ENCODE measurements around the gene MRPL33. TPM values are rescaled to one million over a fixed set of nuclear protein-coding genes. Genes with fewer than 3 reads are reported as not detected.
A peak's percentile ranks its signal among the peaks of the same experiment; 100 is the strongest.

MRPL33 gene
- total and polyA plus RNA-seq, 2 of the 13 experiments (the other 11 are each of a cell fraction or from before 2014, with no cell fraction given): 69.7 to 218 TPM

DNA sequence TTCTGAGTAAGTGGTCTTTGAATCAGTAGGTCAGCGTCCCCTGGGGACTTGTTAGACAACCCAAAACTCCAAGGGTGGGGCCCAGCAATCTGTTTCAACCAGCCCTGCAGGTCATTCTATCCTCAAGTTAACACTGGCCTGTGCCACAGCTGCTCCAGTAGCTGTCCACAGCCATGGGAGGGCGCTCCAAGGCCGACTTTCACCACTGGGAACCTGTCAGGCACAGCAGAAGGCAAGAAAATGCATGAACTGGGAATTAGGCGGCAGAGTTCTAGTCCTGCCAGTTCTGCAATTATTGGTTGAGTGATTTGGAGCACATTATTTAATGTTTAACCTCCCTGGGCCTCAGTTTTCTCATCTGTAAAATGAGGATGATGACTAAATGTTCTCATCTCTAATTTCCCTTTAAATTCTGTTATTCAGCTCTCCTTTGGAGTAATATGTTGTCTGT lies 17.4 kb upstream of the MRPL33 start (continued):
- no peak for TF ChIP-seq SRF (IDR thresholded peaks at IDR 0.05; ENCODE audit: low read depth, low read length)
- TF ChIP-seq, protein P1, sequence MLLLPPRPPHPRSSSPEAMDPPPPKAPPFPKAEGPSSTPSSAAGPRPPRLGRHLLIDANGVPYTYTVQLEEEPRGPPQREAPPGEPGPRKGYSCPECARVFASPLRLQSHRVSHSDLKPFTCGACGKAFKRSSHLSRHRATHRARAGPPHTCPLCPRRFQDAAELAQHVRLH (CRISPR knock-in tag; IDR thresholded peaks at IDR 0.05; ENCODE audit: borderline replicate concordance, low read depth): peak; percentile 89; the same call in 1 of the 2 replicates
- TF ChIP-seq KLF16 (CRISPR knock-in tag; IDR thresholded peaks at IDR 0.05): peak in 1 of 2 experiments; percentile 77; a peak in 1 of 4 replicates
- TF ChIP-seq ZMYM4 (CRISPR knock-in tag; IDR thresholded peaks at IDR 0.05): 0 out of 2 replicates have a peak, but pooled peaks have one; percentile 48
- TF ChIP-seq, protein P2, sequence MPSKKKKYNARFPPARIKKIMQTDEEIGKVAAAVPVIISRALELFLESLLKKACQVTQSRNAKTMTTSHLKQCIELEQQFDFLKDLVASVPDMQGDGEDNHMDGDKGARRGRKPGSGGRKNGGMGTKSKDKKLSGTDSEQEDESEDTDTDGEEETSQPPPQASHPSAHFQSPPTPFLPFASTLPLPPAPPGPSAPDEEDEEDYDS (CRISPR knock-in tag; IDR thresholded peaks at IDR 0.05): 0 out of 2 replicates have a peak, but pooled peaks have one; percentile 39
- TF ChIP-seq MXI1 (IDR thresholded peaks at IDR 0.05; ENCODE audit: borderline replicate concordance, low read depth, low read length): peak; percentile 47; the same call in 2 of the 3 replicates
- TF ChIP-seq GFI1 (CRISPR knock-in tag; IDR thresholded peaks at IDR 0.05; ENCODE audit: borderline replicate concordance): peak; percentile 43; the same call in 1 of the 2 replicates
- TF ChIP-seq SOX5 (CRISPR knock-in tag; IDR thresholded peaks at IDR 0.05; ENCODE audit: borderline replicate concordance): peak; percentile 31; the same call in 1 of the 2 replicates
- TF ChIP-seq GATAD1 (CRISPR knock-in tag; IDR thresholded peaks at IDR 0.05): peak; percentile 71
- TF ChIP-seq, protein P3, sequence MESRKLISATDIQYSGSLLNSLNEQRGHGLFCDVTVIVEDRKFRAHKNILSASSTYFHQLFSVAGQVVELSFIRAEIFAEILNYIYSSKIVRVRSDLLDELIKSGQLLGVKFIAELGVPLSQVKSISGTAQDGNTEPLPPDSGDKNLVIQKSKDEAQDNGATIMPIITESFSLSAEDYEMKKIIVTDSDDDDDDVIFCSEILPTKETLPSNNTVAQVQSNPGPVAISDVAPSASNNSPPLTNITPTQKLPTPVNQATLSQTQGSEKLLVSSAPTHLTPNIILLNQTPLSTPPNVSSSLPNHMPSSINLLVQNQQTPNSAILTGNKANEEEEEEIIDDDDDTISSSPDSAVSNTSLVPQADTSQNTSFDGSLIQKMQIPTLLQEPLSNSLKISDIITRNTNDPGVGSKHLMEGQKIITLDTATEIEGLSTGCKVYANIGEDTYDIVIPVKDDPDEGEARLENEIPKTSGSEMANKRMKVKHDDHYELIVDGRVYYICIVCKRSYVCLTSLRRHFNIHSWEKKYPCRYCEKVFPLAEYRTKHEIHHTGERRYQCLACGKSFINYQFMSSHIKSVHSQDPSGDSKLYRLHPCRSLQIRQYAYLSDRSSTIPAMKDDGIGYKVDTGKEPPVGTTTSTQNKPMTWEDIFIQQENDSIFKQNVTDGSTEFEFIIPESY (CRISPR knock-in tag; IDR thresholded peaks at IDR 0.05): 0 out of 2 replicates have a peak, but pooled peaks have one; percentile 60
- peak; percentile 34 for TF ChIP-seq ZFP36 (IDR thresholded peaks at IDR 0.05; ENCODE audit: borderline replicate concordance, low read depth, low read length, partially characterized antibody)
- TF ChIP-seq, protein P4, sequence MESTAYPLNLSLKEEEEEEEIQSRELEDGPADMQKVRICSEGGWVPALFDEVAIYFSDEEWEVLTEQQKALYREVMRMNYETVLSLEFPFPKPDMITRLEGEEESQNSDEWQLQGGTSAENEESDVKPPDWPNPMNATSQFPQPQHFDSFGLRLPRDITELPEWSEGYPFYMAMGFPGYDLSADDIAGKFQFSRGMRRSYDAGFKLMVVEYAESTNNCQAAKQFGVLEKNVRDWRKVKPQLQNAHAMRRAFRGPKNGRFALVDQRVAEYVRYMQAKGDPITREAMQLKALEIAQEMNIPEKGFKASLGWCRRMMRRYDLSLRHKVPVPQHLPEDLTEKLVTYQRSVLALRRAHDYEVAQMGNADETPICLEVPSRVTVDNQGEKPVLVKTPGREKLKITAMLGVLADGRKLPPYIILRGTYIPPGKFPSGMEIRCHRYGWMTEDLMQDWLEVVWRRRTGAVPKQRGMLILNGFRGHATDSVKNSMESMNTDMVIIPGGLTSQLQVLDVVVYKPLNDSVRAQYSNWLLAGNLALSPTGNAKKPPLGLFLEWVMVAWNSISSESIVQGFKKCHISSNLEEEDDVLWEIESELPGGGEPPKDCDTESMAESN (CRISPR knock-in tag; conservative IDR thresholded peaks at IDR 0.05): no peak
- peak; percentile 77 for TF ChIP-seq TEAD3 (CRISPR knock-in tag; optimal IDR thresholded peaks at IDR 0.05; ENCODE audit: borderline replicate concordance)
- TF ChIP-seq, protein P5, sequence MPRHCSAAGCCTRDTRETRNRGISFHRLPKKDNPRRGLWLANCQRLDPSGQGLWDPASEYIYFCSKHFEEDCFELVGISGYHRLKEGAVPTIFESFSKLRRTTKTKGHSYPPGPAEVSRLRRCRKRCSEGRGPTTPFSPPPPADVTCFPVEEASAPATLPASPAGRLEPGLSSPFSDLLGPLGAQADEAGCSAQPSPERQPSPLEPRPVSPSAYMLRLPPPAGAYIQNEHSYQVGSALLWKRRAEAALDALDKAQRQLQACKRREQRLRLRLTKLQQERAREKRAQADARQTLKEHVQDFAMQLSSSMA (CRISPR knock-in tag; IDR thresholded peaks at IDR 0.05): 0 out of 2 replicates have a peak, but pooled peaks have one; percentile 32
- TF ChIP-seq FOSL2 (CRISPR knock-in tag; IDR thresholded peaks at IDR 0.05): peak; percentile 58
- TF ChIP-seq SALL1 (CRISPR knock-in tag; IDR thresholded peaks at IDR 0.05): peak; percentile 84
- TF ChIP-seq CBFB (CRISPR knock-in tag; IDR thresholded peaks at IDR 0.05): peak; percentile 63; the same call in 1 of the 2 replicates
- peak; percentile 82; the same call in 1 of the 2 replicates for TF ChIP-seq ZNF614 (CRISPR knock-in tag; IDR thresholded peaks at IDR 0.05; ENCODE audit: borderline replicate concordance)
- TF ChIP-seq HDAC1 (CRISPR knock-in tag; IDR thresholded peaks at IDR 0.05): peak; percentile 58; the same call in 1 of the 2 replicates
- TF ChIP-seq, protein P6, sequence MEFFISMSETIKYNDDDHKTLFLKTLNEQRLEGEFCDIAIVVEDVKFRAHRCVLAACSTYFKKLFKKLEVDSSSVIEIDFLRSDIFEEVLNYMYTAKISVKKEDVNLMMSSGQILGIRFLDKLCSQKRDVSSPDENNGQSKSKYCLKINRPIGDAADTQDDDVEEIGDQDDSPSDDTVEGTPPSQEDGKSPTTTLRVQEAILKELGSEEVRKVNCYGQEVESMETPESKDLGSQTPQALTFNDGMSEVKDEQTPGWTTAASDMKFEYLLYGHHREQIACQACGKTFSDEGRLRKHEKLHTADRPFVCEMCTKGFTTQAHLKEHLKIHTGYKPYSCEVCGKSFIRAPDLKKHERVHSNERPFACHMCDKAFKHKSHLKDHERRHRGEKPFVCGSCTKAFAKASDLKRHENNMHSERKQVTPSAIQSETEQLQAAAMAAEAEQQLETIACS (CRISPR knock-in tag; IDR thresholded peaks at IDR 0.05): no peak
- TF ChIP-seq SAP130 (CRISPR knock-in tag; IDR thresholded peaks at IDR 0.05; ENCODE audit: low read depth): peak; percentile 63
